Measurements from ENCODE around the gene RASD1.

DNA sequence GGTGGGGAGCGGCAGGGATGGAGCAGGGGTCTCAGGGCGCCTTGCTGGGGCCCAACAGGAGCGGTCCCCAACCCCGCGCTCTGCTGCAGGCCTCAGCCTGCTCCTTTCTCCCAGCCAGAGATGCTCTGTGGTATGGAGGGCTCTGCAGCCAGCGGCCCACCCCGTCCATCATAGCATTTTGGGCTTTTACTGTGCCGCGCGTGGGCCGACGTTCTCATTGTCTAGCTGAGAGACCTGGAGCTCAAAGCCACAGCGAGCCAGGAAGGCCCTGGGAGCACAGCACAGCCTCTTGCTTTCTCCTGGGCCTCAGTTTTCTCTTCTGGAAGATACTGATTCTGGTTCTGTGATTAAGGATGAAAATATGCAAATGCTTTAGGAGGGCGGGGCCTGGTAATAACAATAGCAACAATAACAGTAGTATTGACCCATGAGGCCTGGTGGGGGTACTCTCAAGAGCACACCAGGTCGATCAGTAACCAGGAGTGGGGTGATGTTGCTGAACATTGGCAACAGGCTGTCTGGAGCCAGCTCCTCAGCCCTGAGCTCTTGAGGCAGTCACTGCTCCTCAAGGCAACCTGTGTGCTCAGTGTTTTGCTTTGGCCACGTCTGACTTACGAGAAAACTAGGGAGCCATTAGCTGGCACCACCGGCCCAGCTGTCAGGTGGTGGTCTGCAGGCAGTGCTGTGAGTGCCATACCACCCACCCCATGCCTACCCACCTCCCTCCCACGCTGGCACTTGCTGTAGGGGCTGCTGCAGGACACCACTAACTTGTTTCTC, 1.1 kb upstream of the RASD1 start:
- TF ChIP-seq, protein P1, sequence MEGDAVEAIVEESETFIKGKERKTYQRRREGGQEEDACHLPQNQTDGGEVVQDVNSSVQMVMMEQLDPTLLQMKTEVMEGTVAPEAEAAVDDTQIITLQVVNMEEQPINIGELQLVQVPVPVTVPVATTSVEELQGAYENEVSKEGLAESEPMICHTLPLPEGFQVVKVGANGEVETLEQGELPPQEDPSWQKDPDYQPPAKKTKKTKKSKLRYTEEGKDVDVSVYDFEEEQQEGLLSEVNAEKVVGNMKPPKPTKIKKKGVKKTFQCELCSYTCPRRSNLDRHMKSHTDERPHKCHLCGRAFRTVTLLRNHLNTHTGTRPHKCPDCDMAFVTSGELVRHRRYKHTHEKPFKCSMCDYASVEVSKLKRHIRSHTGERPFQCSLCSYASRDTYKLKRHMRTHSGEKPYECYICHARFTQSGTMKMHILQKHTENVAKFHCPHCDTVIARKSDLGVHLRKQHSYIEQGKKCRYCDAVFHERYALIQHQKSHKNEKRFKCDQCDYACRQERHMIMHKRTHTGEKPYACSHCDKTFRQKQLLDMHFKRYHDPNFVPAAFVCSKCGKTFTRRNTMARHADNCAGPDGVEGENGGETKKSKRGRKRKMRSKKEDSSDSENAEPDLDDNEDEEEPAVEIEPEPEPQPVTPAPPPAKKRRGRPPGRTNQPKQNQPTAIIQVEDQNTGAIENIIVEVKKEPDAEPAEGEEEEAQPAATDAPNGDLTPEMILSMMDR (IDR thresholded peaks at IDR 0.05; ENCODE audit: low read depth, low read length, poor library complexity, severe bottlenecking) = no peak
- no peak for TF ChIP-seq EZH2phosphoT487 (IDR thresholded peaks at IDR 0.05; ENCODE audit: borderline replicate concordance, low read length)
